Esophagus muscularis mucosa (tissue), 4 donors: ENCODE data around the gene AQP2.

ENCODE experiments used
- EP300 ChIP-seq: sonication (generic); formaldehyde crosslinking; IDR thresholded peaks from one replicate; pipeline ENCODE4 v1.6.1; 2017; ENCODE audit warnings: antibody characterized with exemption
- POLR2AphosphoS5 ChIP-seq, 2 donors: sonication (generic); formaldehyde crosslinking; IDR thresholded peaks; one replicate each; pipeline ENCODE4 v1.6.1; 2017; ENCODE audit warnings: antibody characterized with exemption in 2 of 2
- TF ChIP-seq, protein P1 (sequence below), 3 experiments: fragments of 200-600 bp in 2 of 3; fragments of 450-650 bp in 1 of 3; sonication (generic) in 2 of 3; IDR thresholded peaks; one replicate each; pipeline ENCODE4 v1.5.1; 2017 to 2019; ENCODE audit warnings: antibody characterized with exemption in 3 of 3, mild to moderate bottlenecking in 2 of 3, moderate library complexity in 1 of 3

DNA sequence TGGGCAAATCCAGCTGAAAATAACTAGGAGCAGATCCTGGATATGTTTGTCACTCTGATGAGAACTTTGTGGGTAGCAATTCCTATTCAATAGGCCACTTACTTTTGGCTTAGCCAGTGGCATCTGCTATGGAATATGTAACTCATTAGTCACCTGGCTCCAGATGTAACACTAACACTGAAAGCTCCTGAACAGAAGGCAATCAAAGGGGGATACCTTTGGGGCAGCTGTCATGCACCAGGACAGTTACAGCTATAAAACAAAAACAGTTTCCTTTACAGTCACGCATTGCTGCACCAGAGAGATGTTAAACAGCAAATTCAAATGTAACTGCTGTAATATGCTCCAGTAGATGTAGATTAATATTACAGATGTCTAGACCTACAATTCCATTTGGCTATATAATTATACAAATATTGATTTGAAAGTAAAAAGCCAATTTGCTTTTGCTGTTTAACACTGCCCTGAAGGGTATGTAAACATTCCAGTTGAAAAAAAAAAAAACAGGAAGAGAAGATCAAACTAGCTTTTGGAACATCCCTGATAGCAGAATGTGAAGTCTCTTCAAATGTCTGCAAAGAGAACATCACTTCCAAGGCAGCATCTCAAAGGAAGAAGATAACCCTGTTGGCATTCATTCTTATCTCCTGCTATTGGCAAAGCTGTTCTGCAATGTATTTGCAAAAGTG, 56.4 kb downstream of the AQP2 start:
- TF ChIP-seq, protein P1, sequence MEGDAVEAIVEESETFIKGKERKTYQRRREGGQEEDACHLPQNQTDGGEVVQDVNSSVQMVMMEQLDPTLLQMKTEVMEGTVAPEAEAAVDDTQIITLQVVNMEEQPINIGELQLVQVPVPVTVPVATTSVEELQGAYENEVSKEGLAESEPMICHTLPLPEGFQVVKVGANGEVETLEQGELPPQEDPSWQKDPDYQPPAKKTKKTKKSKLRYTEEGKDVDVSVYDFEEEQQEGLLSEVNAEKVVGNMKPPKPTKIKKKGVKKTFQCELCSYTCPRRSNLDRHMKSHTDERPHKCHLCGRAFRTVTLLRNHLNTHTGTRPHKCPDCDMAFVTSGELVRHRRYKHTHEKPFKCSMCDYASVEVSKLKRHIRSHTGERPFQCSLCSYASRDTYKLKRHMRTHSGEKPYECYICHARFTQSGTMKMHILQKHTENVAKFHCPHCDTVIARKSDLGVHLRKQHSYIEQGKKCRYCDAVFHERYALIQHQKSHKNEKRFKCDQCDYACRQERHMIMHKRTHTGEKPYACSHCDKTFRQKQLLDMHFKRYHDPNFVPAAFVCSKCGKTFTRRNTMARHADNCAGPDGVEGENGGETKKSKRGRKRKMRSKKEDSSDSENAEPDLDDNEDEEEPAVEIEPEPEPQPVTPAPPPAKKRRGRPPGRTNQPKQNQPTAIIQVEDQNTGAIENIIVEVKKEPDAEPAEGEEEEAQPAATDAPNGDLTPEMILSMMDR (IDR thresholded peaks at IDR 0.05), result no peak
- TF ChIP-seq POLR2AphosphoS5 (IDR thresholded peaks at IDR 0.05) (no peak), EP300 (no peak)
